Measurements from ENCODE around the gene ATP6V1F. TPM values are rescaled to one million over a fixed set of nuclear protein-coding genes. Genes with fewer than 3 reads are reported as not detected.

Gene ATP6V1F
- total and polyA plus RNA-seq, 10 donors = 78.3 to 285 (median 91.5) TPM

DNA sequence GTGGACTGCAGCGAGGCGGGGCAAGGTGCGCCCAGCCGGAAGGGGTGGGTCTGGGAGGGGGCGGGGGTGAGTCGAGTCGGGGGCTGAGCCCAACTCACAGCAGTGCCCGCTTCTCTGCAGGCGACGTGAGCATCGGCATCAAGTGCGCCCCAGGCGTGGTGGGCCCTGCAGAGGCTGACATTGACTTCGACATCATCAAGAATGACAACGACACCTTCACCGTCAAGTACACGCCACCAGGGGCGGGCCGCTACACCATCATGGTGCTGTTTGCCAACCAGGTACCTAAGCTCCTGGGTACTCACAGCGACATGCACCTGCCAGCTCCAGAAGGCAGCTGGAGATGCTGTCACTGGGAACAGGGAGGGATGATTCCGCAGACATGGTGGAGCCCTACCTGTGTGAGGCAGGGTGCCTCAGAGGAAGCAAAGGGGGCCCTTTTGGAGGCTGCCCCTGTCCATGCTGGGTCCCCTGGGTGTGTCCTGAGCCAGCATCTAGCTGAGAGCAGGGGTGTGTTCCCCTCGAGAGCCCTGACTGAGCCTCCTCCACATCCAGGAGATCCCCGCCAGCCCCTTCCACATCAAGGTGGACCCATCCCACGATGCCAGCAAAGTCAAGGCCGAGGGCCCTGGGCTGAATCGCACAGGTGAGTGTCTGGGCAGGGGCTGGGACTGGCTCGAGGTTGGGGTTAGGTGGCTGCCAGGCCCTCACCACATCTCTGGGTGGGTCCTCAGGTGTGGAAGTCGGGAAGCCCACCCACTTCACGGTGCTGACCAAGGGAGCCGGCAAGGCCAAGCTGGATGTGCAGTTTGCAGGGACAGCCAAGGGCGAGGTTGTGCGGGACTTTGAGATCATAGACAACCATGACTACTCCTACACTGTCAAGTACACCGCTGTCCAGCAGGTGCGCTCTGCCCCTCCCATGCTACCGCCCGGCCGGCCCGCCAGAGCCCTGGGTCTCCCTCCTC is 19.7 kb upstream of the ATP6V1F start:
- Histone ChIP-seq H3K9me3 (no peaks in the 10 kb centered on the region), H3K4me3 (no peak overlapping the region)

GRCh38 chr7:128843938-128844621 is 18.6 kb upstream of the ATP6V1F start:
- Histone ChIP-seq H3K36me3 (no peaks in the 10 kb centered on the region), H3K27ac (no peak overlapping the region), H3K4me3 (no peak overlapping the region), H3K4me1 (peaks cover 0 to 7% (median 2%) of the 10 kb centered on the region in 6 donors), H3K9me3 (no peaks in the 10 kb centered on the region), H3K27me3 (replicated peaks in 1 of 7) (no peaks in the 10 kb centered on the region)
- no peak for DNase-seq
- WGBS, 5 donors = 88 to 96% (median 93%) methylated on average over 11 to 17 of the region's 17 CpGs
- intact Hi-C loops (cut with DNase I; ENCODE audit: low total_unique reads) = no loop called here
- TF ChIP-seq POLR2A (IDR thresholded peaks at IDR 0.05) (no peak), POLR2AphosphoS5 (IDR thresholded peaks at IDR 0.05) (no peak), CTCF (IDR thresholded peaks at IDR 0.05 in 8 of 11, conservative IDR thresholded peaks at IDR 0.05 in 3 of 11) (no peak)

More for the DNA sequence above, 19.7 kb upstream of the ATP6V1F start:
- no peak overlapping the region for H3K27ac ChIP-seq
- H3K4me1 ChIP-seq = peaks cover 0 to 7% (median 2%) of the 10 kb centered on the region in 6 donors
- WGBS, 5 donors = 87 to 97% (median 94%) methylated on average over 33 to 38 of the region's 38 CpGs
- no peaks in the 10 kb centered on the region for H3K27me3 ChIP-seq (replicated peaks in 1 of 7)
- no peaks in the 10 kb centered on the region for H3K36me3 ChIP-seq
- DNase-seq = no peak
- no peak for TF ChIP-seq CTCF (IDR thresholded peaks at IDR 0.05 in 8 of 11, conservative IDR thresholded peaks at IDR 0.05 in 3 of 11)
- TF ChIP-seq POLR2A (IDR thresholded peaks at IDR 0.05) = no peak
- TF ChIP-seq POLR2AphosphoS5 (IDR thresholded peaks at IDR 0.05) = no peak
- intact Hi-C loops (cut with DNase I; ENCODE audit: low total_unique reads) = no loop called here

DNA sequence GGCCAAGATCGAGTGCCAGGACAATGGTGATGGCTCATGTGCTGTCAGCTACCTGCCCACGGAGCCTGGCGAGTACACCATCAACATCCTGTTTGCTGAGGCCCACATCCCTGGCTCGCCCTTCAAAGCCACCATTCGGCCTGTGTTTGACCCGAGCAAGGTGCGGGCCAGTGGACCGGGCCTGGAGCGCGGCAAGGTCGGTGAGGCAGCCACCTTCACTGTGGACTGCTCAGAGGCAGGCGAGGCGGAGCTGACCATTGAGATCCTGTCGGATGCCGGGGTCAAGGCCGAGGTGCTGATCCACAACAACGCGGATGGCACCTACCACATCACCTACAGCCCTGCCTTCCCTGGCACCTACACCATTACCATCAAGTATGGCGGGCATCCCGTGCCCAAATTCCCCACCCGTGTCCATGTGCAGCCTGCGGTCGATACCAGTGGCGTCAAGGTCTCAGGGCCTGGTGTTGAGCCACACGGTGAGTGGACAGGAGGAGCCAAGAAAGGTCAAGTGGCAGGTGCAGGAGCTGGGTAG is 17.8 kb upstream of the ATP6V1F start:
- intact Hi-C loops (cut with DNase I; ENCODE audit: low total_unique reads) = no loop called here
- 91 to 96% (median 93%) methylated on average over 12 to 25 of the region's 25 CpGs for WGBS, 5 donors
- no peak for DNase-seq
- no peak overlapping the region for H3K27ac ChIP-seq
- TF ChIP-seq POLR2A (IDR thresholded peaks at IDR 0.05) = no peak
- no peak for TF ChIP-seq CTCF (IDR thresholded peaks at IDR 0.05 in 8 of 11, conservative IDR thresholded peaks at IDR 0.05 in 3 of 11)
- no peak for TF ChIP-seq POLR2AphosphoS5 (IDR thresholded peaks at IDR 0.05)
- peaks cover 0 to 7% (median 2%) of the 10 kb centered on the region in 6 donors for H3K4me1 ChIP-seq
- no peak overlapping the region for H3K4me3 ChIP-seq
- no peaks in the 10 kb centered on the region for H3K36me3 ChIP-seq
- no peaks in the 10 kb centered on the region for H3K9me3 ChIP-seq
- H3K27me3 ChIP-seq (replicated peaks in 1 of 7) = no peaks in the 10 kb centered on the region

Measured in spleen (tissue), 11 donors.